Measurements from ENCODE around the gene NEURL3.
"Not testable (repeated sequence)": the region's sequence is repeated elsewhere in the genome, so short reads cannot be mapped to it uniquely, and the experiment has no call there.

Gene NEURL3

GRCh38 chr2:96477458-96477857 is 27.7 kb downstream of the NEURL3 start:
- no peak for DNase-seq

- DNase-seq = no peak
Measured at GRCh38 chr2:96471772-96472171, 33.4 kb downstream of the NEURL3 start.

DNA sequence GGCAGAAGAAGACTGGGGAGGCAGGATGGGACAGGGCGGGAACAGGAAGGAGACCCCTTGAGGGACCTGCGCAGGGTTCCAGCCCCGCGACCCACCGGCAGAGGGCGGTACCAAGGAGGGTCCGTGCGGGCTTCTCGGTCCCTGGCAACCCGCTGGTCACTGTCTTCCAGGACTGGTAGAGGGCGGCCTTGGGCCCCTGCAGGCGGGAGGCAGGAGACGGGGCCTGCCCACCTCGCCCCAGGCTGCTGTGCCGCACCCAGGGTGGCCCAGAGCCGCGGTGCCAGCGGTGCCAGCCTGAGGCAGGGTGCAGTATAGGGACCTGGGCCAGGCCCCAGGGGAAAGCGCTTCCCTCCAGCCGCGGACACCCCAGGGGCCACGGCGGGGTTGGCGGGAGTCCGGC is 34.5 kb downstream of the NEURL3 start:
- no peak for DNase-seq

DNA sequence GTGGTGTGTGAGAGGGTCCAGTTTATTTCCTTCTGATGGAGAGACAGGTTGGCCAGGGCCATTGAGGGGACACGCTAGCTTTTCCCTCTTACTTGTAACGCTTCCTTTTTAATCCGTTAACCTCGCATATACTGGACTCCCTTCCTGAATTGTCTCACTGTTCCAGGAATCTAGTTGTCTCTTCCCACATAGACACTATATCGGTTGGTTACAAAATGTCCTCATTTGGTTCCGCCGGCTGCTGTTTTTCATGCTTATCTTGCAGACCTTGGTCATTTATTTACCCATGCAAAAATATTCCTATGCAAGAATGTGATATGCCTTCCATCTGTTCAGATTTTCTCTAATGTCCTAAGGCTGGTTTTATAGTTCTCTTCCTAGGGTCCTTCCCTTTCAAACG is 35.0 kb downstream of the NEURL3 start:
- DNase-seq = no peak

DNA sequence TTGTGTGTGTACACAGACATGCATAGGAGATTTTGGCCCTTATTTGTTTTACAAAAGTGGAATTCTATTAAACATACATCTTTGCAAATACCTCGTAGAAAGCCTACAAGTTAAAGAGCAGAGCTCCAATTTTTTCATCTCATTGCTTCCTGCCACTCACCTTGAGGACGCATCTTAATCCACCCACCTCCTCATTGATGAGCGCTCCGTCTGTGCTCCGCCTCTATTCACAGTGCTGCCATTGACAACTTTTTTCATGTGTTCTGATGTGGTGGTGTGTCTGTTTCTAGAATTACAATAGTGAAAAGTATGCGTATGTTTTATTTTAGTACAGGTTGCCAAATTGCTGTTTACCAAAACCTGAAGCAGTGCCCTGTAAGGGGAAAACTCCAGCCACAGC is 36.3 kb downstream of the NEURL3 start:
- DNase-seq = no peak

DNA sequence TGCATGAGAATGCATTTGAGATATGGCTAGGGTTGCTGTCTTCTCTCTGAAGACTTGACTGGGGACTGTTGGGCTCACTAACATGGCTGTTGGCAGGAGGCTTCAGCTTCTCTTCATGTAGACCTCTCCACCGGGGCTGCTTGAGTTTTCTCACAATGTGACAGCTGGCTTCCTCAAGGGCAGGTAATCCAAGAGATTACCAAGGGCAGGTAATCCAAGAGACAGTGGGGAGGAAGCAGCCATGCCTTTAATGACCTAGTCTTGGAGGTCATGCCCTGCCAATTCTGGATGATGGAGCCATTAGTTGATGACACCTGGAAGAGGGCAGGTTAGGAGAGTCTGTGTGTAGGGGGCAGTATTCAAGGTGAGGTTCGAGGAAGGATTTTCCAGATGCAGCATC is 40.5 kb downstream of the NEURL3 start:
- no peak for DNase-seq

- no peak for DNase-seq
Measured at GRCh38 chr2:96464061-96464460, 41.1 kb downstream of the NEURL3 start.

GRCh38 chr2:96463119-96463518 is 42.0 kb downstream of the NEURL3 start:
- DNase-seq = no peak

GRCh38 chr2:96461616-96462015 is 43.5 kb downstream of the NEURL3 start:
- not testable (repeated sequence) for DNase-seq

DNA sequence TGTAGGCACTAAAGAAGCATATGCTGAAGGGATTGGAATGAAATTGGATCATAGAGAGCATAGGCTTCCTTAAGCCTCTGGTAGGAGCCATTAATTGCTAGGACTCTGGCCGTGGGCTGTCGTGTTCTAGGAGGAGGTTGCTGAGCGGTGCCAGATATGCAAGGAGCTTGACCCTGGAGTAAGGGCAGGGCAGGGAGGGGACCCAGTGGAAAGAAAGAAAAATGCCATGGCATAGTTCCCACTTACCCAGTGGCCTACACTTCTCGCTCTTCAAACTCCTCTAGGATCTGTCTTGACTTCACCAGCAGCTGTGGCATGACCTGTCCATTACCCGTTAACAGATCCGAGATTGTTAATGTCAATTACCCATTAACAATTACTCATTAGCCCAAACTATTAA is 53.1 kb downstream of the NEURL3 start:
- DNase-seq = no peak

DNA sequence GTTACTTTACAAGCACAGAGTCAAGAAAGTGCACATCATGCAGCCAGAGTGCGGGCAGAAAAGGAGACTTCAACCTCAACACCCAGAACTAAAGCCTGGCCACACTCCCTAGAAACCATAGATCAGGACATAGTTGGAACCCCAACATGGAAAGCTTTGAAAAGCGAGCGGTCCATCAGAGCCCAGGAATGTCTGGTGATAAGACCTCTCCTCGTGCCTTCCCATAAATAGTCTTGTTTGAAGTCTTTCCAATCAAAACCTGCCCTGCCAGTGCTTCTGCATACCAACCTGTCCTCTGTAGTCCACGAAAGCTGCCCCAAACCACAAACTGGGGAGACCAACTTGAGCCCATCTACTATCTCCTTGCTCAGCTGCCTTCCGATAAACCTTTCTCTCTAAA is 55.5 kb downstream of the NEURL3 start:
- no peak for DNase-seq

DNA sequence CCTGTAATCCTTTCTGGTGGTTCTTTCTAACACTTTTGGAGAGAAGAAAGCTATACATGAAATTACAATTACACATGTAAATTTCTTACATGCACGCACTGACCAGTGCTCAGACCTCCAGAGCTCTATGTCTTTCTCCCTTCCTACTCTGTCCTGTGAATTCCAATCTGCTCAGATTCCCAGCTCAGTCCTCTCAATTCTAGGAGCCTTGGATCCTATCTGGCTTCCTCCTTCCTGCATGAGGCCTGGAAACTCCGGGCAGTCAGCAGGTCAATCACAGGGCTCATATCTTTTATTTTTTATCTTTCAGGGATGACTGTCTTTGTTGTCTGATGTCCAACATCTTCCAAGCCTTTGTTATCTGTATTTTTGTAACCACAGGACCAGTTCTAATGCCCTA is 56.0 kb downstream of the NEURL3 start:
- DNase-seq = no peak

- no peak for DNase-seq
Measured at GRCh38 chr2:96447726-96448125, 57.4 kb downstream of the NEURL3 start.
